Measurements from ENCODE around the gene BCL6.
A peak's percentile ranks its signal among the peaks of the same experiment; 100 is the strongest.

The BCL6 gene

GRCh38 chr3:187762792-187763191, 17.5 kb upstream of the BCL6 start:
- no peak for DNase-seq (ENCODE audit: low spot score)

GRCh38 chr3:187759601-187760000, 14.3 kb upstream of the BCL6 start:
- DNase-seq (ENCODE audit: low spot score) = no peak

GRCh38 chr3:187758318-187758955, 13.2 kb upstream of the BCL6 start:
- DNase-seq (ENCODE audit: low spot score) = no peak

GRCh38 chr3:187753516-187753915, 8.2 kb upstream of the BCL6 start:
- no peak for DNase-seq (ENCODE audit: low spot score)

DNA sequence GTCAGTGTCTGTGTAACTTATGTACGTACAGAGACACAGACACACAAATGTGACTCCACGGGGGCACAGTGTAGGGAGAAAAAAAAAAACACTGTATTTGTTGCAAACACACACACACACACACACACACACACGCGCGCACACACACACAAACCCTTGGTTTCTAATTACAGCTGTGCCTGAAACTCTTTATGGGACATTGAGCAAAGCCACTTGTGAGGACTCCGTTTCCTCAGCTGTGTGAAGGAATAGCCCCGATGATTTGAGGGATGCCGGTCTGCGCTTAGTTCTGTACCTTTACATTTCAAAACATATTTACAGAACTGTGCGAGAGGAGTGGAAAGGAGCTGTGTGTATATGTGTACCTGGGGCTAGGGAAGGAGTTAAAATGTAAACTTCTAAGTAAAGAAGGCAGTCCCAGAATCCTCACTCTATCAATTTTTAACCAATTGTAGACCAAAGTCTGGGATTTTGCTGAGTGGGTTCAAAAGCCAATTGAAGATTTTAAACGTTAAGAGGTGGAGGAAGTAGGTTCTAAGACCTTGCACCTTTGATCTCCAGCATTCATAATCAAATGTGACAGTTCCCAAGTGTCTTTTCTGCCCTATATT, 5.3 kb upstream of the BCL6 start:
- DNase-seq (ENCODE audit: low spot score) = no peak

GRCh38 chr3:187750006-187750512, 4.8 kb upstream of the BCL6 start:
- no peak for DNase-seq (ENCODE audit: low spot score)

GRCh38 chr3:187748050-187748481, 2.8 kb upstream of the BCL6 start:
- peak; percentile 73 for DNase-seq (ENCODE audit: low spot score)

- no peak for DNase-seq (ENCODE audit: low spot score)
These were observed 2.2 kb upstream of the BCL6 start for GRCh38 chr3:187747506-187747905.

DNA sequence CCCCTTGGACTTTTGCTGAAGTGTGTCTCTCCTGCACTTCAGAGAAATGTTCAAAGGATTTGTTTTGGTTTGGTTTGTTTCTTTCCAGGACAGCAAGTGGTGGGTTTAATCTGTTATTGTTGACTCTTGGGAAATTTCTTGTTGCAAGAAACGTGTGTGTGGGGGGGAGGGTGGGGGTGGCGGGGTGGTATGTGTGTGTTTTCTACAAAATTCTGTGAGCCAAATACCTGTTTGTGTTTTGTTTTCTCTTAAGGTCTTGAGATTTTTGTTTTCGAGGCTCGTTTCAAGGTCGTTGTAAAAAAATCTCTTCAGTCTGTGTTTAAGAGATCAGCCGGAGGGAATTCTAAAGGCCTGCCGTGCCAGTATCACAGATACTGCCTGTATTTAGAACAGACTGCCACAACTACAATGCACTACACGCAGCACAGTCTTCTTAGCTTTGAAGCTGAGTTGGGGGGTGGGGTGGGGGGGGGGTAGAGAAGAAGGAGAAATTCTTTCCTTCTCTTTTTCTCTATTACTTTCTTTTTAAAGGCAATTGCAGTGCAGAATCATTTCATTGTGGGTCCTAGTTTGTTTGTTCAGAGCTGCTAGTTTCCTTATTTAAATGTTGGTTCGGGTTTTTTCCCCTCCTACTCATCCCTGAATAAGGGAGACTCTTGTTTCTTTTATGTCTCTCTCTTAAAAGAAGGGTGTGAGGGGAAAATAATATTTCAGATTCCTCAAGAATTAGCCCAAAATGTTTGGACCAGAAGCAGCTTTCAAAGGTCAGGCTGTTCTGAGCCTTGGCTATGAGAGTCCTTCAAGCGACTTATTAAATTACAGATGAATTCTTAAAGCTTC, 1.4 kb upstream of the BCL6 start:
- DNase-seq (ENCODE audit: low spot score) = no peak

DNA sequence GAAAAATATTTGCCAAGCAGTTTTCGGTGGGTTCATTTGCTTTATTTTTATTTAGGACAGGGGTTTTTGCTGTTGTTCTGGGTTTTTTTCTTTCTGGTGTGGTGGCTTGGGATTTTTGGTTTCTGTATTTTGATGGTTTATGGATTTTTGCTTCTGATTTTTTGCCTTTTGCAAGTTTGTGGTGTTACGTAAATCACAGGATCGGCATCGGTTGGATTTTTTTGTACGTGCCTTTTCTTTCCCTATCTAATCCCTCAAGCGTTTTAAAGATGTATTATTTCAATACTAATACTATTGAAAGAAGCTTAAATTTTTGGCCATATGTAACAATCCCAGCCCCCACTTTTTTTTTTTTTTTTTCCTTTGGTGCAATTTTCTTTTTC, 782 bp upstream of the BCL6 start:
- DNase-seq (ENCODE audit: low spot score) = no peak

DNA sequence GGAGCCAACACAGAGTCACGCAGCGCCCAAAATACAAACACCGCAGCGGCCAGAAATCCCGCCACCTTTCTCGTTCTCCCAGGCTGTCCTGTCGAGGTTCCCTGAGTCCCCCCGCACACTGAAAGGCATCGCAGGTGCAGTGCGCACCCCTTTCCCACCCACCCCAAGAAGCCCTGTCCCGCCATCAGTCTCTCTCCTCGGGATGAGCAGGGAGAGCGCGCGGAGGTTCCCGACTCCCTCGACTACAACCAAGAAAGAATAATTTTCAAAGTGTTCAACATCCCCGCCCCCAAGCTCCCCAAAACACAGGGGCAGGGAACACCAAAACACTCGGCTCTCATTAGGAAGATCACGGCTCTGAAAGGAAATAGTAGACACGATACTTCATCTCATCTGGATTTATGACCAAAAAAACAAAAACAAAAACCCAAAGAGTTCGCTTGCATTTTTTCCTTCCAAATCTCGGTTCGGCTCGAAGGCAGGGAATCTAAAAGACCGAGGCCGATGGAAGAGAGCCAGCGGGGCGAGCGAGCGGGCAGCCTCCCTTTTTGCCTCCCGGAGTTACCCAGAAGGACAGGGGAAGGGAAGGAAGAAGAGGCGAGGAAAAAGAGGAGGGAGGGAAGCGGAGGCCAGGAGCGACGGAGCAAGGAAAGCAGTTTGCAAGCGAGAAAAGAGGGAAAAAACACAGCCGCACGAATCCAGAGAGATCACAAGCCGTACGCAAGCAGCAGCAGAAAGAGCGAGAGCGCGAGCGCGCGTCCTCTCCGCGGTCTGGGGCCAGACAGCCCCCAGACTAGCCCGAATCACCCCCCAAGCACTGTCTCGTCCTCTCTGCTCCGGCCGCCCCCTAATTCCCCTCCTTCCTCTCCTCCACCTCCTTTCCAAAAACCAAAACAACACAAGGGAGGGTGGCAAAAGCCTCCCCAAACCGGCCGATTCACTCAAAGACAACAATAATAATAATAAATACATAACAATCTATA, 808 bp downstream of the BCL6 start:
- peak; percentile 25 for DNase-seq (ENCODE audit: low spot score)

DNA sequence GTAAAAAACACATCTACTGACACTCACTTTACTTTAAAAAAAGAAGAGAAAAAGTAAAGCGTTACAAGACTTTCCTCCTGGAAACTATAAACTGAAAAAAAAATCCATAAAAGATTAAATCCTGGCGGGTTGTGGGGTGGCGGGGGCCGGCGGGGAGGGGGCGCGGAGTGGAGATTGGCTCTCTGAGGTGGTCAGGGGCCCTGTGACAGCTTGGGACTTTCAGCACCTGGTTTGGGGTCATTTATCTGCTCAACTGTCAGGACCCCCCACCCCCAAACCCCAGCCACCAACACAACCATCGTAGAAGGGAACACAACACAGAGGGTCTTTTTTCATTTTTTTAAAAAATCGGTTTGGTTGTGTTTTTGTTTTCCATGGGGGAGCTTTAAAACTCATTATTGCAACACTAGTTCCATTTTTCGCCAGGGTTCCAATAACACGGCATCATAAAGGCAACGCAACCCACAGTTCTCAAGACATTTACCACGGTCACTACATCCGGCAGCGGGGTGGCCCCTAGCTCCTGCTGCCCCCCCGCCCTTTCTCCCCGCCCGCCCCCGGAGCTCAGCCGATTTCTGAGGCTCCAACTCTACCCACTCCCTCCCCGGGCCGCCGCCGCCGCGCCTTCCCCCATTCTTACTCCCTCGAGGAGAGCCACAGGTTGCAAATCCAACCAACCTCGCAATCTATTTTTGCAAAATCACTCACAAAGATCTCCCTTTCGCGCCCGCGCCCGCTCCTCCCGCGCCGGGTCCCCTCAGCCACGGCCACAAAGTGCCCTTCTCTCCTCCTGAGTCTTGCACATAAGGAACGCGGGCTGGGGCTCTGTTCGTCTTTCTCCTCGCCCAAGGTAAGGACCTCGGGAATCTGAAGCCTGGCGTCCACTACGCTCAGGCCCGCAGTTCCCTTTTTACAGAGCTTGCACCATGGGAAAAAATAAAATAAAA, 1.8 kb downstream of the BCL6 start:
- DNase-seq (ENCODE audit: low spot score) = peak; percentile 4

- DNase-seq (ENCODE audit: low spot score) = no peak
These were observed 2.7 kb downstream of the BCL6 start for GRCh38 chr3:187742351-187743171.

GRCh38 chr3:187741403-187742350, 3.6 kb downstream of the BCL6 start:
- DNase-seq (ENCODE audit: low spot score) = peak; percentile 71

DNA sequence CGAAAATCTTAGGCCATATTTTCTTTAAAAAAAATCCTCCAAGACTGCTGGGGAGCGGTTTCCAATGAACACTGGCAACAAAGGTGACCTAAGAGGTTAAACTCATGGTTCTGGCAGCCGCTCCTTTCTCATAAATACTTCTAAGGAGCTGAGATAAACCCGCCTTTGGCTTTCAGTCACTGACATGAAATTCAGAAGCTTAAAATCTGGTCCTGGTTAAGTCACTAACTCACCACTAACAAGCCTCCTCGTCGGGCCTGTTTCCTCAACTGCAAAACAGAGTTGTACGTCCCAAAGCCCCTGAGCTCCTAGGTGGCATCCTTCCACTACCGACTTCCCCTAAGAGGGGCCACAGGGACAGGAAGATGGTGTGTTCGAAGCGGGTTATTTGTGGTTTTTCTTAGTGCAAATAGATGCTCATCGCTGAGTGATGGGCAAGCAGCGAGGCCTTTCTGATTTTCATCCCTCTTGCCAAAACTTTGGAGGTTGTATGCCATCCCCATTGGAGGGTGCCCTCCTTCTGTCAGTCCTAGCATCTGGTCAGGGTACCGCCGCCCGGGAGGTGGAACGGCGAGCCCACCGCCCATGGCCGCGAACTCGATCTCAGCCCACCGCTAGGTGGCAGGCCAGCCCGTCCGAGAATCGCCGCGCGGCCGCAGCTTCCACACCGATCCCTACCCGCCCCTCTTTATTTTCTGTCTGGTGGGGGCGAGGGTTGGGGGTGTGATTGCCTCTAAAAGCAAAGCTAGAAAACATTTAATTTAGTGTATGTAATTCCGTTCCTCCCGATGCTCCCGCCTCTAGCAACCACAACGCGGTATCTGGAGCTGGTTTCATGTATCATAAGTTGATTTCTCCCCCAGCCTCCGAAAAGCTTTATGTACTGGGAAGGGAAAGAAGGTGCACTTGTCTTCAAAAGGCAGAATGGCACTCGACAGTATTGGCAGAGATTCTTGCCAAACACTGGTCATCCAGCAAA, 4.6 kb downstream of the BCL6 start:
- peak; percentile 58 for DNase-seq (ENCODE audit: low spot score)

DNA sequence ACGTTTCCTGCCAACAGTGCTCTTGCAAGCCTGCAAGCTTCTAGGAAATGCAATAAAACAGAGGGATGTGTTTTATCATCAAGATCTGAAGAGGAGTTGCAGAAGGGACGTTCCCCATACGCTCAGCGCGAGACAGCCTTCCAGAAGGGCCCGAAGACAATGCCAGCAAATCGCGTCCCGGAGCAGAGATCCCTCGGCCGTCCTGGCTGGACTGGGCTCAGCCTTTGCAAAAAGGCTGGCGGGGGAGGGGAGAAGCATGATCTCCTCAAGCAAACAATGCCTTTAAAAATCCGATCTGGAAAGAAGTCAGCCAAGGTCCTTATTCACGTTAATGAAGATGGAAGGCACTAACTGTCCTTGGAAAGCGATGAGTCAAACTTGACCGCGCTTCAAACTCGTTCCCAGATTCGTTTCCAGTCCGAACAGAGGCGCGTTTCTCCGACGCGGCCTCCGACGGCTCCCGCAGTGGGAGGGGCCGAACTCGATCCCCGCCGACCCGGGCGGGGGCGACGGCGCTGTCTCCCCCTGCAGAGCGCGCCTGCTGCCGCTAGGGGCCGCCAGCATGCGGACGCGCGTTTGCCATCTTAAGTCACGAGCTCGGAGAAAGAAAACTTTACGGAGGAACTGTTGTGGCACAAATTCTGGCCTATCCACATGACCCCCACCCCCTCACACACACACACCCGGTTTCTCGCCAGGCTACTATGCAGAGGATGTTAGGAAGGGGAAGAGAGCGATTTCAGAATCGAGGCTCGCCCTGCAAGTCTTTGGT, 5.5 kb downstream of the BCL6 start:
- DNase-seq (ENCODE audit: low spot score) = peak; percentile 75

Data from kidney capillary endothelial cell (primary cell).